Chondrocyte (in vitro differentiated cells): ENCODE results near the gene ZNF503. TPM values are rescaled to one million over a fixed set of nuclear protein-coding genes. Genes with fewer than 3 reads are reported as not detected.

ENCODE experiments used
- DNase-seq: peaks from one replicate; pipeline ENCODE4 v3.0.0; 2021; ENCODE audit warnings: mixed read lengths, low spot score
- H3K27ac Mint-ChIP-seq: one replicate; pipeline ENCODE4 v1.8.0; 2021; ENCODE audit warnings: mild to moderate bottlenecking, moderate library complexity, mixed read lengths; ENCODE audit not compliant: unreplicated experiment
- H3K27me3 Mint-ChIP-seq: 2 replicates; pipeline ENCODE4 v1.8.0; 2021; ENCODE audit warnings: low read depth, mixed read lengths
- H3K36me3 Mint-ChIP-seq: 2 replicates; pipeline ENCODE4 v1.8.0; 2021; ENCODE audit warnings: low read depth, mixed read lengths
- H3K4me1 Mint-ChIP-seq: 2 replicates; pipeline ENCODE4 v1.8.0; 2021; ENCODE audit warnings: low read depth, mild to moderate bottlenecking, mixed read lengths
- H3K4me3 Mint-ChIP-seq: one replicate; pipeline ENCODE4 v1.8.0; 2021; ENCODE audit warnings: mild to moderate bottlenecking, moderate library complexity, mixed read lengths; ENCODE audit not compliant: unreplicated experiment
- H3K9me3 Mint-ChIP-seq: 2 replicates; pipeline ENCODE4 v1.8.0; 2021; ENCODE audit warnings: low read depth, mixed read lengths
- CTCF ChIP-seq: fragments of 200-600 bp; sonication (generic); IDR thresholded peaks from 2 replicates; pipeline ENCODE4 v1.5.0; 2021; ENCODE audit warnings: antibody characterized with exemption, mild to moderate bottlenecking, moderate library complexity
- total RNA-seq: library from RNA; stranded (reverse); gene quantifications from 3 replicates; pipeline ENCODE4 v1.2.1, GENCODE V29; 2021

Gene ZNF503
- total RNA-seq, 1 donor from 2014 or later, result 24.8 TPM

GRCh38 chr10:75358835-75359421, 42.6 kb downstream of the ZNF503 start:
- Mint-ChIP-seq H3K4me3 (no peak overlapping the region), H3K27ac (peak overlapping the region; percentile 17), H3K36me3 (no peaks in the 10 kb centered on the region), H3K27me3 (no peaks in the 10 kb centered on the region), H3K9me3 (peaks cover 13% of the 10 kb centered on the region), H3K4me1 (peaks cover 9% of the 10 kb centered on the region)
- no peak for DNase-seq
- no peak for TF ChIP-seq CTCF

DNA sequence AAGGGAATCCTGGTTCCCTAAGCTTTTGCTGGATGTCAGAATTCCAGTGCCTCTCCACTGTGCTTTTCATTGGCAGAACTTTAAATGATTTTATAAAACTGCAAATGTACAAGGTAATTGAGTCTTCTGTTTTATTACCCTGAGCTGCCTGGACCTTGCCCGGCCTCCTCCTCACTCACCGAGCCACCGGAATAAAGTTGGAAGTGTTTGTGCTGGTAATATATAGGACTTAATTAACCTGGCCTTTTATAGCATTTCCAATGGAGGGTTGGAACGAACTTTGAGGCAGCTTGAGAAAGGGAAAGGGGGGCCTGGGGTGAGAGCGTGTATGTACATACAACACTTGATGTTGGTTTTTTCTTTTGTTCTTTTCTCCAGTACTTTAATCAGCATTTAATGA, 43.4 kb downstream of the ZNF503 start:
- Mint-ChIP-seq H3K9me3 (peaks cover 14% of the 10 kb centered on the region), H3K36me3 (no peaks in the 10 kb centered on the region), H3K27ac (no peak overlapping the region), H3K4me3 (no peak overlapping the region), H3K27me3 (no peaks in the 10 kb centered on the region), H3K4me1 (peaks cover 9% of the 10 kb centered on the region)
- DNase-seq, result no peak
- TF ChIP-seq CTCF, result no peak

DNA sequence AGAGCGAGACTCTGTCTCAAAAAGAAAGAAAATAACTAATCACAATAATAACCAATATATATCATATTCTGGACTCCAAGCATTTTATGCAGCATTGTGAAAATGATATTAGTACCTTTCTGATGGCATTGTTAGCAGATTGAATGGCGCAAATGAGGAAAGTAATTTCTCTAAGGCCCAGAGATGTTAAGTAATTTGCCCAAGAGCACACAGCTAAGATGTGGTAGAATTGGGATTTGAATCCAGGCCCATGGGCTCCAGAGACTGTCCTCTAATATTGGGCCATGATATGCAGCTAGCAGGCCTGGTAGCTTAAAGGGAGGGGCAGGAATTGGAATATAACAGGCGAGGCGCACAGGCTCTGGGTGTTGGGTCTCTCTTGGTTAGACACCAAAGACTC, 44.1 kb downstream of the ZNF503 start:
- no peak overlapping the region for H3K4me3 Mint-ChIP-seq
- DNase-seq, result no peak
- no peak overlapping the region for H3K27ac Mint-ChIP-seq
- H3K36me3 Mint-ChIP-seq, result no peaks in the 10 kb centered on the region
- H3K4me1 Mint-ChIP-seq, result peaks cover 9% of the 10 kb centered on the region
- peaks cover 14% of the 10 kb centered on the region for H3K9me3 Mint-ChIP-seq
- TF ChIP-seq CTCF, result no peak
- H3K27me3 Mint-ChIP-seq, result no peaks in the 10 kb centered on the region

DNA sequence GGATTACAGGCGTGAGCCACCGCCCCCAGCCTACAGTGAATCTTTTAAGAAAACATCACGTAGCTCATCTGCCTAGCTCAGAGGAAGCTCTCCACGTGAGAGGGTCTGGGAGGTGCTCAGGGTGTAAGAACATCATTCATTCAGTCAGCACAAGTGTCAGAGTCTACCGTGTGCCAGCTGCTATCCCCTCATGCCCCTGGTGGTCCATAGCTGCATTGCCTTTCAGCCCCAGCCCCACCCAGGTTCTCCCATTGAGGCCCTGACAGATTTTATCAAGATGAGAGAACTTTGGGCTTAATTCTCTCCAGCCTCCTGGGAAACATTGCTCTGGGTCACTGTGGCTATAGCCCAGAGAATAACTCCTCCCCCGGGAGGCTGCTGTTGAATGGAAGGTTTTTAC, 45.1 kb downstream of the ZNF503 start:
- no peak for DNase-seq
- TF ChIP-seq CTCF, result no peak
- Mint-ChIP-seq H3K9me3 (peaks cover 14% of the 10 kb centered on the region), H3K27me3 (no peaks in the 10 kb centered on the region), H3K36me3 (no peaks in the 10 kb centered on the region), H3K4me1 (peaks cover 9% of the 10 kb centered on the region), H3K4me3 (no peak overlapping the region), H3K27ac (peak overlapping the region; percentile 12)

- H3K36me3 Mint-ChIP-seq, result no peaks in the 10 kb centered on the region
- no peak overlapping the region for H3K4me3 Mint-ChIP-seq
- peaks cover 11% of the 10 kb centered on the region for H3K4me1 Mint-ChIP-seq
- no peak overlapping the region for H3K27ac Mint-ChIP-seq
- H3K27me3 Mint-ChIP-seq, result no peaks in the 10 kb centered on the region
- no peak for DNase-seq
- peaks cover 14% of the 10 kb centered on the region for H3K9me3 Mint-ChIP-seq
- no peak for TF ChIP-seq CTCF
Observed at GRCh38 chr10:75355706-75356105, 45.9 kb downstream of the ZNF503 start.
